HepG2 (cell line): ENCODE measurements around the gene NXPE3. TPM values are rescaled to one million over a fixed set of nuclear protein-coding genes. Genes with fewer than 3 reads are reported as not detected.

Experiments used
- ATAC-seq: fragments of 200-7000 bp; cut with Tn5 transposase; 3 replicates; pipeline ENCODE4 v1.9.1; 2020; ENCODE audit warnings: mild to moderate bottlenecking, moderate library complexity
- BruUV-seq: library from RNA; stranded (reverse); fragments of 400-500 nt; replicated peaks from 2 replicates; lab custom pipeline; 2021; lab: Mats Ljungman, UMichigan
- CTCF ChIA-PET: fragments of 300-600 bp; formaldehyde crosslinking; extraction: SDS; loops from one replicate; lab custom pipeline; 2021; ENCODE audit warnings: low total read pairs, inconsistent platforms, low intra/inter-chr PET ratio; lab: Yijun Ruan, JAX
- POLR2A ChIA-PET: fragments of 350-600 bp; sonication (Branson Sonifier 250); formaldehyde crosslinking; loops from one replicate; lab custom pipeline; 2020; ENCODE audit warnings: antibody characterized with exemption, inconsistent platforms; lab: Yijun Ruan, JAX
- DNase-seq: peaks from one replicate; pipeline ENCODE4 v3.0.0-alpha.2; 2015; ENCODE audit warnings: low spot score
- FAIRE-seq: peaks from 3 replicates; lab custom pipeline; 2011; peaks lifted over from hg19 to GRCh38; lab: Jason Lieb, UNC
- H2AFZ ChIP-seq: one replicate; pipeline ENCODE4 v1.6.1; 2011; ENCODE audit warnings: low read length, inconsistent platforms
- H3K27ac ChIP-seq: fragments of 300-600 bp; 3 replicates; pipeline ENCODE4 v1.8.0; 2011; ENCODE audit warnings: mixed run types, mild to moderate bottlenecking, mixed read lengths, low read length, inconsistent platforms; ENCODE audit not compliant: insufficient read depth; ENCODE audit errors: extremely low read length
- H3K27me3 ChIP-seq, 2 experiments: fragments of 200-600 bp in 1 of 2; 2 replicates in 1 of 2; 3 replicates in 1 of 2; pipeline versions ENCODE4 v1.6.0 to v1.8.0; 2011; ENCODE audit warnings: low read length in 2 of 2, mild to moderate bottlenecking in 2 of 2, moderate library complexity in 2 of 2, inconsistent platforms in 1 of 2; ENCODE audit not compliant: insufficient read depth in 2 of 2, control insufficient read depth in 1 of 2
- H3K36me3 ChIP-seq, 2 experiments: fragments of 200-600 bp in 1 of 2; replicated peaks in 1 of 2; 2 replicates in 1 of 2; 3 replicates in 1 of 2; pipeline versions ENCODE4 v1.5.1 to v1.8.0; 2011; ENCODE audit warnings: low read length in 2 of 2, inconsistent platforms in 1 of 2; ENCODE audit not compliant: insufficient read depth in 2 of 2, control insufficient read depth in 1 of 2
- H3K4me1 ChIP-seq: 2 replicates; pipeline ENCODE4 v1.5.1; 2012; ENCODE audit warnings: low read length, inconsistent platforms; ENCODE audit not compliant: insufficient read depth
- H3K4me2 ChIP-seq: 2 replicates; pipeline ENCODE4 v1.6.0; 2011; ENCODE audit warnings: low read depth, low read length, inconsistent platforms
- H3K4me3 ChIP-seq, 3 experiments: fragments of 200-600 bp in 1 of 3; sonication (generic), shearing (Covaris generic) in 1 of 3; replicated peaks in 1 of 3; 2 replicates each; pipeline ENCODE4 v1.5.1; 2011 to 2016; ENCODE audit warnings: low read length in 3 of 3, inconsistent platforms in 2 of 3, low read depth in 2 of 3, mild to moderate bottlenecking in 2 of 3, control low read depth in 1 of 3, mixed read lengths in 1 of 3; ENCODE audit not compliant: insufficient read depth in 1 of 3
- H3K79me2 ChIP-seq: one replicate; pipeline ENCODE4 v1.6.1; 2011; ENCODE audit warnings: low read length, inconsistent platforms; ENCODE audit not compliant: insufficient read depth
- H3K9ac ChIP-seq: 2 replicates; pipeline ENCODE4 v1.6.0; 2011; ENCODE audit warnings: mild to moderate bottlenecking, low read depth, low read length, inconsistent platforms; ENCODE audit not compliant: insufficient read depth
- H3K9me3 ChIP-seq: 2 replicates; pipeline ENCODE4 v1.5.1; 2012; ENCODE audit warnings: mild to moderate bottlenecking, low read length
- H4K20me1 ChIP-seq: 2 replicates; pipeline ENCODE4 v1.6.0; 2011; ENCODE audit warnings: inconsistent platforms, mild to moderate bottlenecking, low read length, moderate library complexity; ENCODE audit not compliant: insufficient read depth
- AGO2 ChIP-seq: fragments of 200-400 bp; formaldehyde crosslinking; optimal IDR thresholded peaks from 2 replicates; pipeline ENCODE3; 2017; ENCODE audit warnings: mild to moderate bottlenecking, low read depth, low read length, moderate library complexity
- AHR ChIP-seq: IDR thresholded peaks from 2 replicates; pipeline ENCODE4 v1.6.1; 2018; ENCODE audit warnings: missing genetic modification reagents, missing compliant biosample characterization
- CBX1 ChIP-seq: IDR thresholded peaks from one replicate; pipeline ENCODE4 v1.6.1; 2016; ENCODE audit warnings: antibody characterized with exemption, low read depth
- ELF4 ChIP-seq: sonication (generic); formaldehyde crosslinking; IDR thresholded peaks from 2 replicates; pipeline ENCODE4 v1.5.0; 2020; ENCODE audit warnings: missing genetic modification reagents, mild to moderate bottlenecking, moderate library complexity, borderline replicate concordance
- FOXP1 ChIP-seq, 2 experiments: fragments of 450-650 bp in 1 of 2; IDR thresholded peaks; 2 replicates each; pipeline ENCODE4 v1.6.1; 2017 to 2018; ENCODE audit warnings: antibody characterized with exemption in 1 of 2
- GPBP1L1 ChIP-seq: sonication (generic); formaldehyde crosslinking; IDR thresholded peaks from 2 replicates; pipeline ENCODE4 v1.5.0; 2020; ENCODE audit warnings: mild to moderate bottlenecking, missing genetic modification reagents
- HES4 ChIP-seq: sonication (generic); formaldehyde crosslinking; IDR thresholded peaks from 2 replicates; pipeline ENCODE4 v1.9.0; 2021; ENCODE audit warnings: mild to moderate bottlenecking, missing genetic modification reagents, borderline replicate concordance
- HNRNPK ChIP-seq: fragments of 200-400 bp; formaldehyde crosslinking; IDR thresholded peaks from 2 replicates; pipeline ENCODE4 v1.6.1; 2018; ENCODE audit warnings: low read length, low read depth, moderate library complexity, mild to moderate bottlenecking; ENCODE audit not compliant: poor library complexity, severe bottlenecking
- JUNB ChIP-seq: sonication (generic); formaldehyde crosslinking; IDR thresholded peaks from 2 replicates; pipeline ENCODE4 v1.8.0; 2022; ENCODE audit warnings: missing genetic modification reagents, mild to moderate bottlenecking, borderline replicate concordance
- NBN ChIP-seq: fragments of 450-650 bp; conservative IDR thresholded peaks from 2 replicates; pipeline ENCODE4 v1.6.1; 2017
- POLR2A ChIP-seq, 2 experiments: IDR thresholded peaks; 2 replicates each; pipeline ENCODE4 v1.6.1; 2011; ENCODE audit warnings: low read depth in 2 of 2, low read length in 2 of 2, mild to moderate bottlenecking in 1 of 2, moderate library complexity in 1 of 2; ENCODE audit not compliant: insufficient read depth in 1 of 2
- RBFOX2 ChIP-seq: fragments of 200-400 bp; formaldehyde crosslinking; IDR thresholded peaks from 2 replicates; pipeline ENCODE4 v1.6.1; 2017; ENCODE audit warnings: low read depth, mild to moderate bottlenecking, low read length
- SAP130 ChIP-seq: IDR thresholded peaks from 2 replicates; pipeline ENCODE4 v1.6.1; 2016; ENCODE audit warnings: low read depth
- SOX5 ChIP-seq: IDR thresholded peaks from 2 replicates; pipeline ENCODE4 v1.6.1; 2016; ENCODE audit warnings: borderline replicate concordance
- TBP ChIP-seq: sonication (generic); formaldehyde crosslinking; IDR thresholded peaks from 2 replicates; pipeline ENCODE4 v1.5.0; 2020; ENCODE audit warnings: missing genetic modification reagents
- TMF1 ChIP-seq: sonication (generic); formaldehyde crosslinking; IDR thresholded peaks from 2 replicates; pipeline ENCODE4 v1.8.1; 2022; ENCODE audit warnings: low read depth, missing genetic modification reagents
- TOE1 ChIP-seq: sonication (generic); formaldehyde crosslinking; IDR thresholded peaks from 2 replicates; pipeline ENCODE4 v1.4.0; 2020; ENCODE audit warnings: mild to moderate bottlenecking, missing genetic modification reagents
- ZNF264 ChIP-seq: sonication (generic); formaldehyde crosslinking; IDR thresholded peaks from 2 replicates; pipeline ENCODE4 v1.4.0; 2020; ENCODE audit warnings: missing genetic modification reagents
- ZNF547 ChIP-seq: sonication (generic); formaldehyde crosslinking; IDR thresholded peaks from 2 replicates; pipeline ENCODE4 v1.5.1; 2020; ENCODE audit warnings: mild to moderate bottlenecking, missing genetic modification reagents
- ZNF569 ChIP-seq: sonication (generic); formaldehyde crosslinking; IDR thresholded peaks from 2 replicates; pipeline ENCODE4 v1.5.0; 2020; ENCODE audit warnings: mild to moderate bottlenecking, missing genetic modification reagents, moderate library complexity, borderline replicate concordance
- ZNF619 ChIP-seq: sonication (generic); formaldehyde crosslinking; IDR thresholded peaks from 2 replicates; pipeline ENCODE4 v1.4.0; 2020; ENCODE audit warnings: mild to moderate bottlenecking, missing genetic modification reagents
- ZNF709 ChIP-seq: sonication (generic); formaldehyde crosslinking; IDR thresholded peaks from 2 replicates; pipeline ENCODE4 v1.5.0; 2020; ENCODE audit warnings: mild to moderate bottlenecking, missing genetic modification reagents
- ZNF766 ChIP-seq: sonication (generic); formaldehyde crosslinking; IDR thresholded peaks from 2 replicates; pipeline ENCODE4 v1.5.0; 2020; ENCODE audit warnings: missing genetic modification reagents, borderline replicate concordance
- ZNF784 ChIP-seq: sonication (generic); formaldehyde crosslinking; IDR thresholded peaks from 2 replicates; pipeline ENCODE4 v1.5.1; 2020; ENCODE audit warnings: missing genetic modification reagents, mild to moderate bottlenecking, borderline replicate concordance
- ZSCAN25 ChIP-seq: sonication (generic); formaldehyde crosslinking; IDR thresholded peaks from 2 replicates; pipeline ENCODE4 v1.8.0; 2022; ENCODE audit warnings: mild to moderate bottlenecking, missing genetic modification reagents
- WGBS: methylation state at CpG from one replicate; pipeline ENCODE4 v1.1.6; 2017; ENCODE audit warnings: low lambda C conversion rate; 5-methylcytosine and 5-hydroxymethylcytosine counted together
- in situ Hi-C: cut with HindIII; loops from 2 replicates; pipeline ENCODE4 v1.10.0; 2017; ENCODE audit warnings: low pct_unique_long_range_greater_than_20kb; ENCODE audit not compliant: extremely low pct_ligation_motif_present
- intact Hi-C: fragments of 100-400 bp; cut with micrococcal nuclease; formaldehyde crosslinking; loops from one replicate; pipeline ENCODE4 v1.10.0; 2022; ENCODE audit not compliant: unreplicated experiment
- polyA plus RNA-seq, 8 experiments: library from polyadenylated mRNA; depleted of rRNA in 3 of 8; stranded (reverse) in 7 of 8; unstranded in 1 of 8; fragments of >200 nt; fragmentation: Illumina TruSeq in 4 of 8; extraction: Trizol in 4 of 8; gene quantifications; 2 replicates each; pipeline versions ENCODE4 v1.2.1 to v1.2.3, GENCODE V29; 2011 to 2016; ENCODE audit warnings: low read depth in 4 of 8, missing spikeins in 1 of 8, mixed read lengths in 1 of 8; ENCODE audit not compliant: insufficient read depth in 1 of 8
- total RNA-seq, 5 experiments: library from RNA; depleted of rRNA; stranded (reverse); fragments of >200 nt; fragmentation: Illumina TruSeq; extraction: Trizol; gene quantifications; 2 replicates each; pipeline ENCODE4 v1.2.3, GENCODE V29; 2016; ENCODE audit warnings: low read depth in 1 of 5

The NXPE3 gene
- total and polyA plus RNA-seq, 2 of the 13 experiments (the other 11 are each of a cell fraction or from before 2014, with no cell fraction given): 3.5 to 4.7 TPM

GRCh38 chr3:101851850-101852714 lies 73.1 kb downstream of the NXPE3 start:
- Histone ChIP-seq H3K4me1 (peaks cover 73% of the 10 kb centered on the region), H3K36me3 (peaks cover 27 to 49% of the 10 kb centered on the region in 2 experiments), H3K4me2 (peak overlapping the region; percentile 84), H3K27me3 (no peaks in the 10 kb centered on the region; a peak in 1 of 5 replicates), H3K9ac (no peak overlapping the region; the same call in 1 of the 2 replicates), H3K9me3 (no peaks in the 10 kb centered on the region), H3K4me3 (peak overlapping the region; percentile 87 to 96 (median 95); a peak in 5 of 6 replicates), H4K20me1 (peaks cover 54% of the 10 kb centered on the region), H3K79me2 (peaks cover 29% of the 10 kb centered on the region), H3K27ac (no peak overlapping the region), H2AFZ (no peak overlapping the region)
- POLR2A ChIA-PET: interaction anchor here (0.8 to 1.9 kb wide), 4 partner anchors 11 to 38 kb away, joined by 3 to 11 read pairs (median 4); no protein-coding TSS in a partner anchor
- no TSS peak for BruUV-seq
- DNase-seq: no peak
- intact Hi-C loops (loop anchor here (1.0 kb wide), 1 partner anchor 25 kb away; no protein-coding TSS in a partner anchor), in situ Hi-C loops (no loop called here)
- CTCF ChIA-PET: no interaction called here
- FAIRE-seq: peak; percentile 56
- 53% methylated on average over 6 of the region's 6 CpGs for WGBS
- ATAC-seq: no peak
- TF ChIP-seq ELF4 (CRISPR knock-in tag) (0 out of 2 replicates have a peak, but pooled peaks have one; percentile 35), CBX1 (no peak), NBN (no peak), RBFOX2 (0 out of 2 replicates have a peak, but pooled peaks have one; percentile 33), SAP130 (CRISPR knock-in tag) (peak; percentile 18; the same call in 1 of the 2 replicates), POLR2A (IDR thresholded peaks at IDR 0.05; ENCODE audit: insufficient read depth in 1 of 2, low read depth in 2 of 2, low read length in 2 of 2) (peak in 1 of 2 experiments; percentile 31; a peak in 1 of 4 replicates), ZNF709 (CRISPR knock-in tag) (no peak), TOE1 (CRISPR knock-in tag) (no peak), HES4 (CRISPR knock-in tag) (no peak), ZNF569 (CRISPR knock-in tag) (no peak), ZNF619 (CRISPR knock-in tag) (no peak), HNRNPK (no peak), ZNF264 (CRISPR knock-in tag) (no peak), JUNB (CRISPR knock-in tag) (no peak), GPBP1L1 (CRISPR knock-in tag) (no peak), ZSCAN25 (CRISPR knock-in tag) (no peak), AHR (CRISPR knock-in tag) (no peak), ZNF766 (CRISPR knock-in tag) (no peak), AGO2 (no peak), ZNF547 (CRISPR knock-in tag) (no peak), FOXP1 (IDR thresholded peaks at IDR 0.05) (no peak), FOXP1 (CRISPR knock-in tag; IDR thresholded peaks at IDR 0.05) (no peak), ZNF784 (no peak), TMF1 (CRISPR knock-in tag) (no peak), SOX5 (CRISPR knock-in tag) (no peak), TBP (CRISPR knock-in tag) (no peak)
